ENCODE measurements around the gene CDHR3. TPM values are rescaled to one million over a fixed set of nuclear protein-coding genes. Genes with fewer than 3 reads are reported as not detected.

Gene CDHR3
- total and polyA plus RNA-seq, 2 of the 8 experiments (the other 6 are each of a cell fraction or from before 2014, with no cell fraction given) = 6.4 to 6.8 TPM

DNA sequence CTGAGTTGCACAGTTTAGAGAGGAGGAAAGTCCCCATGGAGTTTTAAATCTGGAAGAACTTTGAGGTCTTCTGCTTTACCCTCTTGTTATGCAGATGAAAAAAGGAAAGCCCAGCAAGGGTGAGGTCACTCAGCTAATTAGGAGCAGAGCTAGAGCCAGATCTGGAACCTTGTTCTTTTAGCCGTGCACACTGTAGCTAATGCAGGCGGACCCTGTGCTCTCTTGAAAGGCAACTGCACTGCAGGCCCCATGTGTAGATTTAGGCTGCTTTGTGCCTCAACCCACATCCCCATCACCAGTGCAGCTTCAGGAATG lies 85.6 kb downstream of the CDHR3 start:
- ChIA-PET POLR2A (ENCODE audit: partially characterized antibody) (no interaction called here), CTCF (ENCODE audit: partially characterized antibody) (interaction anchor here (0.6 to 13.5 kb wide), 7 partner anchors 8 to 116 kb away, joined by 3 to 265 read pairs (median 4); no protein-coding TSS in a partner anchor)
- Histone ChIP-seq H3K56ac (replicated peaks; ENCODE audit: insufficient read length, low read depth, low read length) (no peak overlapping the region), H3K27ac (ENCODE audit: low read depth, low read length) (no peak overlapping the region), H3K4me2 (ENCODE audit: insufficient read depth in 1 of 2, low read depth in 2 of 2, low read length in 2 of 2) (no peak overlapping the region), H2AFZ (ENCODE audit: low read length) (no peak overlapping the region), H4K8ac (ENCODE audit: extremely low read depth, insufficient read depth, low read length) (no peak overlapping the region; the same call in 1 of the 2 replicates), H3K27me3 (replicated peaks in 1 of 4; ENCODE audit: control insufficient read depth in 3 of 4, extremely low read depth in 1 of 4, insufficient read depth in 3 of 4, low read length in 3 of 4) (no peaks in the 10 kb centered on the region), H2BK12ac (ENCODE audit: low read depth, low read length) (no peak overlapping the region), H3K23ac (ENCODE audit: insufficient read length) (no peak overlapping the region), H2BK20ac (ENCODE audit: low read length) (no peak overlapping the region), H2BK5ac (ENCODE audit: low read depth, low read length) (no peak overlapping the region), H3K4ac (replicated peaks; ENCODE audit: insufficient read length, low read depth, low read length) (no peak overlapping the region), H4K20me1 (replicated peaks in 1 of 2; ENCODE audit: control insufficient read depth in 1 of 2, insufficient read depth in 2 of 2, low read length in 2 of 2) (no peaks in the 10 kb centered on the region), H3K23me2 (ENCODE audit: low read depth, low read length) (no peaks in the 10 kb centered on the region), H3K79me1 (ENCODE audit: low read depth, low read length) (no peaks in the 10 kb centered on the region), H2BK15ac (ENCODE audit: low read length) (no peak overlapping the region), H3K14ac (ENCODE audit: insufficient read length) (no peak overlapping the region), H3K9ac (replicated peaks in 1 of 4; ENCODE audit: extremely low read depth in 1 of 4, low read depth in 3 of 4, low read length in 3 of 4) (no peak overlapping the region), H3K18ac (ENCODE audit: extremely low read depth, low read length) (no peak overlapping the region), H3K4me3 (ENCODE audit: extremely low read depth in 1 of 4, insufficient read depth in 2 of 4, low read depth in 3 of 4, low read length in 4 of 4) (no peak overlapping the region), H3K36me3 (ENCODE audit: control insufficient read depth in 2 of 4, insufficient read depth in 4 of 4, low read length in 3 of 4) (no peaks in the 10 kb centered on the region), H3K79me2 (ENCODE audit: control insufficient read depth in 1 of 2, insufficient read depth in 2 of 2, low read length in 2 of 2) (no peaks in the 10 kb centered on the region), H3K9me3 (ENCODE audit: insufficient read depth in 2 of 2, low read depth in 1 of 2, low read length in 1 of 2) (no peaks in the 10 kb centered on the region), H4K5ac (ENCODE audit: insufficient read length, low read depth, low read length) (no peak overlapping the region), H2AK5ac (ENCODE audit: low read depth, low read length) (no peak overlapping the region), H4K91ac (replicated peaks; ENCODE audit: insufficient read length, low read length) (no peak overlapping the region), H2BK120ac (replicated peaks; ENCODE audit: low read depth, low read length) (no peak overlapping the region), H3K4me1 (replicated peaks in 1 of 4; ENCODE audit: control insufficient read depth in 3 of 4, insufficient read depth in 4 of 4, low read length in 3 of 4) (0 out of 7 replicates have a peak, but pooled peaks cover 0 to 3% (median 0%) of the 10 kb centered on the region in 4 experiments)
- 95% methylated on average over 2 of the region's 2 CpGs; no CpG with 5 or more reads in 1 of the 2 experiments for whole genome bisulfite sequencing, 2 experiments (ENCODE audit: extremely low coverage in 1 of 2, insufficient coverage in 1 of 2, insufficient read length in 1 of 2, insufficient replicate concordance in 2 of 2, low coverage in 1 of 2, low lambda C conversion rate in 2 of 2, missing lambda C conversion rate in 1 of 2)
- FAIRE-seq = no peak
- no peak for DNase-seq (ENCODE audit: low read depth in 1 of 2, low spot score in 2 of 2)
- no peak for TF ChIP-seq SUZ12 (IDR thresholded peaks at IDR 0.05; ENCODE audit: low read length)
- TF ChIP-seq CBX5 (IDR thresholded peaks at IDR 0.05; ENCODE audit: low read depth, low read length) = no peak
- TF ChIP-seq PHF8 (conservative IDR thresholded peaks at IDR 0.05; ENCODE audit: low read depth, low read length) = no peak
- no peak for TF ChIP-seq JUND (IDR thresholded peaks at IDR 0.05; ENCODE audit: low read length)
- no peak for TF ChIP-seq POLR2A (IDR thresholded peaks at IDR 0.05; ENCODE audit: control extremely low read depth in 1 of 2, low read depth in 2 of 2, low read length in 2 of 2)
- no peak for TF ChIP-seq TEAD4 (IDR thresholded peaks at IDR 0.05; ENCODE audit: low read depth, low read length)
- no peak for TF ChIP-seq BCL11A (IDR thresholded peaks at IDR 0.05; ENCODE audit: low read depth in 2 of 2, low read length in 2 of 2)
- no peak for TF ChIP-seq TAF7 (optimal IDR thresholded peaks at IDR 0.05; ENCODE audit: borderline replicate concordance, low read depth, low read length)
- TF ChIP-seq CREB1 (IDR thresholded peaks at IDR 0.05) = no peak
- no peak for TF ChIP-seq SIRT6 (IDR thresholded peaks at IDR 0.05; ENCODE audit: low read length)
- TF ChIP-seq ATF2 (IDR thresholded peaks at IDR 0.05; ENCODE audit: low read length) = no peak
- TF ChIP-seq SIN3A (conservative IDR thresholded peaks at IDR 0.05 in 1 of 2, IDR thresholded peaks at IDR 0.05 in 1 of 2; ENCODE audit: low read depth in 1 of 2, low read length in 2 of 2) = no peak
- TF ChIP-seq CTBP2 (IDR thresholded peaks at IDR 0.05; ENCODE audit: borderline replicate concordance, insufficient read depth, insufficient read length, low read length) = no peak
- TF ChIP-seq GTF2F1 (IDR thresholded peaks at IDR 0.05; ENCODE audit: borderline replicate concordance, low read depth, low read length) = no peak
